ENCODE results near the gene SP100.

GRCh38 chr2:230418341-230419016, 2.5 kb downstream of the SP100 start:
- TF ChIP-seq CTCF (IDR thresholded peaks at IDR 0.05): no peak
- TF ChIP-seq POLR2AphosphoS5 (IDR thresholded peaks at IDR 0.05; ENCODE audit: insufficient read depth in 1 of 2, low read depth in 1 of 2): peak in 1 of 2 donors; percentile 42
- TF ChIP-seq POLR2A (IDR thresholded peaks at IDR 0.05): no peak

Measured in vagina (tissue), 2 donors.